ENCODE data around the gene BEAN1. TPM values are rescaled to one million over a fixed set of nuclear protein-coding genes. Genes with fewer than 3 reads are reported as not detected.
"Not testable (repeated sequence)": the region's sequence is repeated elsewhere in the genome, so short reads cannot be mapped to it uniquely, and the experiment has no call there.

The BEAN1 gene
- total and polyA plus RNA-seq, 2 donors (not counting 1 experiment from before 2014, with no cell fraction given): 0.07 TPM; not detected in 1

GRCh38 chr16:66446737-66447136, 19.6 kb downstream of the BEAN1 start:
- peaks cover 2% of the 10 kb centered on the region for H3K27me3 ChIP-seq (ENCODE audit: control insufficient read depth, insufficient read depth, low read length)
- no peaks in the 10 kb centered on the region for H3K9me3 ChIP-seq (ENCODE audit: control insufficient read depth, insufficient read depth, low read depth, low read length)
- no peak for TF ChIP-seq EZH2 (IDR thresholded peaks at IDR 0.05; ENCODE audit: low read length, missing control alignments)
- no peak for TF ChIP-seq CTCF (conservative IDR thresholded peaks at IDR 0.05 in 1 of 2, IDR thresholded peaks at IDR 0.05 in 1 of 2; ENCODE audit: low read depth in 1 of 2, low read length in 2 of 2)
- H3K4me1 ChIP-seq (ENCODE audit: control insufficient read depth, extremely low read depth, insufficient read depth, low read length): no peaks in the 10 kb centered on the region
- no peak overlapping the region for H3K4me3 ChIP-seq (replicated peaks in 1 of 4; ENCODE audit: control extremely low read depth in 1 of 4, insufficient read depth in 1 of 4, low read depth in 3 of 4, low read length in 4 of 4)
- H3K4me2 ChIP-seq (ENCODE audit: extremely low read depth, insufficient read depth, low read length): no peak overlapping the region
- no peak overlapping the region for H2AFZ ChIP-seq (ENCODE audit: low read length)
- no peaks in the 10 kb centered on the region for H4K20me1 ChIP-seq (ENCODE audit: control insufficient read depth, extremely low read depth, insufficient read depth, low read length)
- H3K27ac ChIP-seq (ENCODE audit: insufficient read depth, low read length): no peak overlapping the region
- no peaks in the 10 kb centered on the region for H3K79me2 ChIP-seq (ENCODE audit: control insufficient read depth, insufficient read depth, low read length)
- H3K9ac ChIP-seq (ENCODE audit: insufficient read depth, low read length): no peak overlapping the region
- DNase-seq (ENCODE audit: low read depth in 2 of 2): no peak
- no peaks in the 10 kb centered on the region for H3K36me3 ChIP-seq (ENCODE audit: control insufficient read depth, insufficient read depth, low read length)

- Histone ChIP-seq H3K9ac (ENCODE audit: insufficient read depth, low read length) (no peak overlapping the region), H3K4me2 (ENCODE audit: extremely low read depth, insufficient read depth, low read length) (no peak overlapping the region), H2AFZ (ENCODE audit: low read length) (no peak overlapping the region), H3K4me1 (ENCODE audit: control insufficient read depth, extremely low read depth, insufficient read depth, low read length) (no peaks in the 10 kb centered on the region), H3K79me2 (ENCODE audit: control insufficient read depth, insufficient read depth, low read length) (no peaks in the 10 kb centered on the region), H3K9me3 (ENCODE audit: control insufficient read depth, insufficient read depth, low read depth, low read length) (no peaks in the 10 kb centered on the region), H3K4me3 (replicated peaks in 1 of 4; ENCODE audit: control extremely low read depth in 1 of 4, insufficient read depth in 1 of 4, low read depth in 3 of 4, low read length in 4 of 4) (no peak overlapping the region), H4K20me1 (ENCODE audit: control insufficient read depth, extremely low read depth, insufficient read depth, low read length) (no peaks in the 10 kb centered on the region), H3K27ac (ENCODE audit: insufficient read depth, low read length) (no peak overlapping the region), H3K27me3 (ENCODE audit: control insufficient read depth, insufficient read depth, low read length) (peaks cover 2% of the 10 kb centered on the region), H3K36me3 (ENCODE audit: control insufficient read depth, insufficient read depth, low read length) (no peaks in the 10 kb centered on the region)
- DNase-seq (ENCODE audit: low read depth in 2 of 2): no peak
- no peak for TF ChIP-seq CTCF (conservative IDR thresholded peaks at IDR 0.05 in 1 of 2, IDR thresholded peaks at IDR 0.05 in 1 of 2; ENCODE audit: low read depth in 1 of 2, low read length in 2 of 2)
- no peak for TF ChIP-seq EZH2 (IDR thresholded peaks at IDR 0.05; ENCODE audit: low read length, missing control alignments)
These were observed 20.4 kb downstream of the BEAN1 start for GRCh38 chr16:66447491-66447890.

- H2AFZ ChIP-seq (ENCODE audit: low read length): no peak overlapping the region
These were observed 24.5 kb downstream of the BEAN1 start for GRCh38 chr16:66451548-66451947.

GRCh38 chr16:66453230-66453629, 26.1 kb downstream of the BEAN1 start:
- H3K79me2 ChIP-seq (ENCODE audit: control insufficient read depth, insufficient read depth, low read length); DNase-seq (ENCODE audit: low read depth in 2 of 2); H4K20me1 ChIP-seq (ENCODE audit: control insufficient read depth, extremely low read depth, insufficient read depth, low read length); H2AFZ ChIP-seq (ENCODE audit: low read length); H3K36me3 ChIP-seq (ENCODE audit: control insufficient read depth, insufficient read depth, low read length); H3K4me2 ChIP-seq (ENCODE audit: extremely low read depth, insufficient read depth, low read length); H3K4me1 ChIP-seq (ENCODE audit: control insufficient read depth, extremely low read depth, insufficient read depth, low read length); H3K9me3 ChIP-seq (ENCODE audit: control insufficient read depth, insufficient read depth, low read depth, low read length); H3K27ac ChIP-seq (ENCODE audit: insufficient read depth, low read length); H3K4me3 ChIP-seq (replicated peaks in 1 of 4; ENCODE audit: control extremely low read depth in 1 of 4, insufficient read depth in 1 of 4, low read depth in 3 of 4, low read length in 4 of 4); H3K9ac ChIP-seq (ENCODE audit: insufficient read depth, low read length); H3K27me3 ChIP-seq (ENCODE audit: control insufficient read depth, insufficient read depth, low read length): not testable (repeated sequence)

More at GRCh38 chr16:66451548-66451947, 24.5 kb downstream of the BEAN1 start:
- no peaks in the 10 kb centered on the region for H3K27me3 ChIP-seq (ENCODE audit: control insufficient read depth, insufficient read depth, low read length)
- no peak for DNase-seq (ENCODE audit: low read depth in 2 of 2)
- no peak overlapping the region for H3K4me3 ChIP-seq (replicated peaks in 1 of 4; ENCODE audit: control extremely low read depth in 1 of 4, insufficient read depth in 1 of 4, low read depth in 3 of 4, low read length in 4 of 4)
- TF ChIP-seq CTCF (conservative IDR thresholded peaks at IDR 0.05 in 1 of 2, IDR thresholded peaks at IDR 0.05 in 1 of 2; ENCODE audit: low read depth in 1 of 2, low read length in 2 of 2): no peak
- TF ChIP-seq EZH2 (IDR thresholded peaks at IDR 0.05; ENCODE audit: low read length, missing control alignments): no peak
- H4K20me1 ChIP-seq (ENCODE audit: control insufficient read depth, extremely low read depth, insufficient read depth, low read length): no peaks in the 10 kb centered on the region
- H3K4me1 ChIP-seq (ENCODE audit: control insufficient read depth, extremely low read depth, insufficient read depth, low read length): no peaks in the 10 kb centered on the region
- no peak overlapping the region for H3K27ac ChIP-seq (ENCODE audit: insufficient read depth, low read length)
- no peak overlapping the region for H3K4me2 ChIP-seq (ENCODE audit: extremely low read depth, insufficient read depth, low read length)
- H3K9me3 ChIP-seq (ENCODE audit: control insufficient read depth, insufficient read depth, low read depth, low read length): no peaks in the 10 kb centered on the region
- H3K36me3 ChIP-seq (ENCODE audit: control insufficient read depth, insufficient read depth, low read length): no peaks in the 10 kb centered on the region
- H3K9ac ChIP-seq (ENCODE audit: insufficient read depth, low read length): no peak overlapping the region
- no peaks in the 10 kb centered on the region for H3K79me2 ChIP-seq (ENCODE audit: control insufficient read depth, insufficient read depth, low read length)

Measured in fibroblast of lung (primary cell).